ENCODE measurements around the gene TNFRSF19.

DNA sequence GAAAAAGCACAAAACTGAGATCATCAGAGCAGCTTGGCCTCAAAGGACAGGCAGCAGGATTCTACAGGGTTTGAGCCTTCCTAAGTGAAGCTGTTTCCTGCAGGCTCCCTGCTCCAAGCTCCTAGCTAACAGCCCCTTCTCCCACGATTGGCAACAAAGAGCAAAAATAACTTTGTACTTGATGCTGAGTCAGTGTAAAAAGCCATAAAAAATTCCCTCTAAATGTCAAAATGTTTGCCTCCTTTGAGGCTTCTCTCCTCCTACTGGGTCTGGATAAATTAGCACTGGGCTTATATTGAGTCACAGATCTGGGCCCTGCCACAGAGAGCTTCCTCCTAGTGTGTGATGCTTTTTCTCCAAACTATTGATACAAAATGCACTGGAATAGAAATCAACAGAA is 153.3 kb downstream of the TNFRSF19 start:
- TF ChIP-seq, protein P1, sequence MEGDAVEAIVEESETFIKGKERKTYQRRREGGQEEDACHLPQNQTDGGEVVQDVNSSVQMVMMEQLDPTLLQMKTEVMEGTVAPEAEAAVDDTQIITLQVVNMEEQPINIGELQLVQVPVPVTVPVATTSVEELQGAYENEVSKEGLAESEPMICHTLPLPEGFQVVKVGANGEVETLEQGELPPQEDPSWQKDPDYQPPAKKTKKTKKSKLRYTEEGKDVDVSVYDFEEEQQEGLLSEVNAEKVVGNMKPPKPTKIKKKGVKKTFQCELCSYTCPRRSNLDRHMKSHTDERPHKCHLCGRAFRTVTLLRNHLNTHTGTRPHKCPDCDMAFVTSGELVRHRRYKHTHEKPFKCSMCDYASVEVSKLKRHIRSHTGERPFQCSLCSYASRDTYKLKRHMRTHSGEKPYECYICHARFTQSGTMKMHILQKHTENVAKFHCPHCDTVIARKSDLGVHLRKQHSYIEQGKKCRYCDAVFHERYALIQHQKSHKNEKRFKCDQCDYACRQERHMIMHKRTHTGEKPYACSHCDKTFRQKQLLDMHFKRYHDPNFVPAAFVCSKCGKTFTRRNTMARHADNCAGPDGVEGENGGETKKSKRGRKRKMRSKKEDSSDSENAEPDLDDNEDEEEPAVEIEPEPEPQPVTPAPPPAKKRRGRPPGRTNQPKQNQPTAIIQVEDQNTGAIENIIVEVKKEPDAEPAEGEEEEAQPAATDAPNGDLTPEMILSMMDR (conservative IDR thresholded peaks at IDR 0.05; ENCODE audit: low read depth, low read length), result no peak
- TF ChIP-seq EZH2 (IDR thresholded peaks at IDR 0.05; ENCODE audit: borderline replicate concordance, low read depth, low read length, poor library complexity, severe bottlenecking), result no peak
